Measurements from ENCODE around the gene AQP12B. TPM values are rescaled to one million over a fixed set of nuclear protein-coding genes. Genes with fewer than 3 reads are reported as not detected.

AQP12B gene
- total RNA-seq, 1 experiment from 2014 or later = not detected

DNA sequence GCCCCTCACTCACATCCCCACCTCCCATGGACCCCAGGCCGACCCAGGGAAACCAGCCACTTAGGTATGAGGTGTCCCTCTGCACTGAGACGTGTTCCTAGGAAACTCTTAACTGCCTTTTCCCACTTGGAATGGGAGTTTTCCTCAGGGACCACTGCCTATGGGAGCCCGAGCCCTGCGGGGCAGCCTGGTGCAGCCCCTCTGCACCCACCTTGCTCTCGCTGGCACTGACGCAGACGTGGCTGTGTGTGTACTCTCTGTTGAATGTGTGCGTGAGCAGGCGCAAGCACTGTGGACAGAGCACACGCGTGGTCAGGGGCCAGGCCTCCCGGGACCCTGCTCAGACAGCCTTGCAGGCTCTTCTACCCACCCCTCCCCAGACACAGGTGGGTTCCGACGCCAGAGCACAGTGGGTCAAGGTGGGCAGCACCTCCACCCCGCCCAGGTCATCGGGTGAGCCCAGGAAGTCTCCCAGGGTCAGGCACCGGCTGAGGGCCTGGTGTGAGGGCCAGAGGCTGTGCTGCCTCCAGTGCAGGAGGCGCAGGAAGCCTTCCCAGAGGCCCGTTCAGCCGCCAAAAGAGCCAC is 39.0 kb upstream of the AQP12B start:
- WGBS (ENCODE audit: extremely low coverage, insufficient read length, low lambda C conversion rate) = no CpG with 5 or more reads among the region's 20 CpGs
- peaks cover 30 to 62% (median 54%) of the 10 kb centered on the region in 3 experiments for H3K36me3 Mint-ChIP-seq (ENCODE audit: insufficient read depth in 1 of 3, low read depth in 3 of 3)
- Histone ChIP-seq H2BK20ac (ENCODE audit: low read depth, low read length, poor library complexity, severe bottlenecking) (no peak overlapping the region), H3K23ac (ENCODE audit: insufficient read length, low read depth, low read length) (no peak overlapping the region), H3K18ac (ENCODE audit: insufficient read length, low read depth, low read length) (no peak overlapping the region), H4K5ac (ENCODE audit: insufficient read length, low read depth, low read length) (no peak overlapping the region), H3K27ac (ENCODE audit: insufficient read length, low read depth, low read length) (no peak overlapping the region), H3K79me2 (ENCODE audit: insufficient read depth, low read length) (no peaks in the 10 kb centered on the region), H3K23me2 (ENCODE audit: insufficient read length, low read depth, low read length, poor library complexity, severe bottlenecking) (no peaks in the 10 kb centered on the region), H3K9me3 (ENCODE audit: control insufficient read depth, low read depth, low read length) (no peaks in the 10 kb centered on the region), H4K8ac (replicated peaks; ENCODE audit: insufficient read length, low read depth, low read length) (no peak overlapping the region), H4K91ac (ENCODE audit: insufficient read length, low read depth, low read length) (no peak overlapping the region), H3K27me3 (ENCODE audit: insufficient read depth, low read length) (no peaks in the 10 kb centered on the region), H3K4ac (ENCODE audit: low read depth, low read length) (no peak overlapping the region), H3T11ph (ENCODE audit: low read length) (no peak overlapping the region), H2BK12ac (ENCODE audit: insufficient read length, low read depth, low read length) (no peak overlapping the region), H3K4me1 (ENCODE audit: insufficient read depth, low read length) (no peaks in the 10 kb centered on the region), H3K56ac (ENCODE audit: insufficient read length, low read depth, low read length) (no peak overlapping the region), H3K4me2 (ENCODE audit: insufficient read depth, insufficient read length, low read length) (no peak overlapping the region), H2BK5ac (ENCODE audit: insufficient read length, low read length) (no peak overlapping the region), H3K14ac (ENCODE audit: insufficient read depth, low read length) (no peak overlapping the region), H3K9ac (ENCODE audit: extremely low read depth, insufficient read length, low read length) (no peak overlapping the region), H2AK5ac (ENCODE audit: insufficient read length, low read length) (no peak overlapping the region), H2BK120ac (ENCODE audit: low read depth, low read length, poor library complexity, severe bottlenecking) (no peak overlapping the region), H3K79me1 (ENCODE audit: insufficient read depth, low read depth, low read length, poor library complexity, severe bottlenecking) (no peaks in the 10 kb centered on the region), H4K20me1 (ENCODE audit: control insufficient read depth, insufficient read depth, insufficient read length) (peaks cover under 1% of the 10 kb centered on the region), H2BK15ac (ENCODE audit: low read depth, low read length) (no peak overlapping the region), H2AFZ (ENCODE audit: low read length) (no peak overlapping the region)
- peaks cover 2% of the 10 kb centered on the region for H3K27me3 Mint-ChIP-seq (ENCODE audit: low read depth)
- H3K27ac Mint-ChIP-seq = no peak overlapping the region
- no peaks in the 10 kb centered on the region for H3K4me1 Mint-ChIP-seq
- TF ChIP-seq, protein P1, sequence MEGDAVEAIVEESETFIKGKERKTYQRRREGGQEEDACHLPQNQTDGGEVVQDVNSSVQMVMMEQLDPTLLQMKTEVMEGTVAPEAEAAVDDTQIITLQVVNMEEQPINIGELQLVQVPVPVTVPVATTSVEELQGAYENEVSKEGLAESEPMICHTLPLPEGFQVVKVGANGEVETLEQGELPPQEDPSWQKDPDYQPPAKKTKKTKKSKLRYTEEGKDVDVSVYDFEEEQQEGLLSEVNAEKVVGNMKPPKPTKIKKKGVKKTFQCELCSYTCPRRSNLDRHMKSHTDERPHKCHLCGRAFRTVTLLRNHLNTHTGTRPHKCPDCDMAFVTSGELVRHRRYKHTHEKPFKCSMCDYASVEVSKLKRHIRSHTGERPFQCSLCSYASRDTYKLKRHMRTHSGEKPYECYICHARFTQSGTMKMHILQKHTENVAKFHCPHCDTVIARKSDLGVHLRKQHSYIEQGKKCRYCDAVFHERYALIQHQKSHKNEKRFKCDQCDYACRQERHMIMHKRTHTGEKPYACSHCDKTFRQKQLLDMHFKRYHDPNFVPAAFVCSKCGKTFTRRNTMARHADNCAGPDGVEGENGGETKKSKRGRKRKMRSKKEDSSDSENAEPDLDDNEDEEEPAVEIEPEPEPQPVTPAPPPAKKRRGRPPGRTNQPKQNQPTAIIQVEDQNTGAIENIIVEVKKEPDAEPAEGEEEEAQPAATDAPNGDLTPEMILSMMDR (conservative IDR thresholded peaks at IDR 0.05) = no peak
- no peaks in the 10 kb centered on the region for H3K9me3 Mint-ChIP-seq
- DNase-seq = no peak
- H3K4me3 Mint-ChIP-seq = no peak overlapping the region
